HG03280 (cell line): ENCODE measurements around the gene GULP1.

Experiments
- ATAC-seq: cut with Tn5 transposase; IDR thresholded peaks from one replicate; pipeline ENCODE4 v1.9.1; 2021; ENCODE audit warnings: mild to moderate bottlenecking, moderate library complexity; ENCODE audit not compliant: unreplicated experiment

The GULP1 gene

DNA sequence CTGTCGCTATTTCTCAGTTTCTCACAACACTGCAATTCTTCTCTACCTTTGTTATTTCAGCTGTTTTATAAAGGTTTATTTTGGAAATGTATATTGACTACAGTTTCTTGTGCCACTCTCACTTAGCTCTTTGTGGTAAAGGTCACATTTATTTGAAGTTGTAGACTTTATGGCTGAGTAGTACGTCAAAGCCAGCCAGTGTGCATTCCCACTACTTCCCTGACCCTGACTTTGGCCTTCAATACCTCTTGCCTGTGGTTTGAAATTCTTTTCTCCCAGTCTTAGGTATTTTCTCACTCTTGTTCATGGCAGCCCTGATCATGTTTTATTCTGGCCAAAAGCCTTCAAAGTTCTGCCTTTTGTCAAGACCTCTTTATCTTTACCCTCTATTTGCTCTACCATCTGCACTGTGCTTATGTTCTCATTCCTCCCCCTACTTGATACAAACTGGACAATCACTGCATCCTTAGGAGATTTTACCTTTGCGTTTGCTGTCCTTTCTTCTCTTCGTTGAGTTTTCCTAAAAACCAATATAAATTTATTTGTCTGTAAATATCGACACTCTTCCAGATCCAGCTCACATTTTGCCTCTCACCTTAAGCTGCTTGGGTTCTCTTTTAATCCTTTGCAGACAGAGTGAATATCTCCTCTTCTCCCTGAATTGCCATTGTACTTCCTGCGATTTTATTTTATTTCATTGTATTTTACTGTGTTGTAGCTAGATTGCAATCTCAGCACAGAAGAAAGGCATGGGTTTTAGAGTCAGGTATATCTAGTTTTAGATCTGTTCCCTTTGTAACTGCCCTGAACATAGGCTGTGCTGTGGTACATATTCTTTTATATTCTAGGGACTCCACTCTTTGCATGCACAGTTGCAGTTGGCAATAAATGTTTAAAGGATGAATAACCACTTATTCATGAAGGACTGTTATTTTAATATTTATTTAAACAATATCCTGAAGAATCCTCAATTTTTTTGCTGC is 31.2 kb downstream of the GULP1 start:
- no peak for ATAC-seq

DNA sequence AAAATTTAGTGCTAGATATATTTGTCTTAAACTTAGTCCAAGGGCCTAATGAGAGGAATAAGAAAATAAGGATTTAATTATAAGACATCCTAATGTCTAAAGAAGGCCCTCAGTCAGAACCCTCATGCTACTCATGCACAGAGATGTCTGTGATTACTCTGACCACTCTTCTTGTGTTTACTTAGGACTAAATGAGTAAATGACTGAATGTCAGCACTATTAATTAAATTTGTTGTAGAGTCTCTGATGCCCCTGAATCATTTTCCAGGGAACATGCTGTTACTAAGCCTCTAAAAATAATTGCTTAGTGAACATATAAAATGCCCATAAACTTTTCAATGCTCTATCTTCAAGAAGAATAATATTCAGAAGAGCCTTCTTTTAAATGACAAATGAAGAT is 32.4 kb downstream of the GULP1 start:
- ATAC-seq, result no peak

DNA sequence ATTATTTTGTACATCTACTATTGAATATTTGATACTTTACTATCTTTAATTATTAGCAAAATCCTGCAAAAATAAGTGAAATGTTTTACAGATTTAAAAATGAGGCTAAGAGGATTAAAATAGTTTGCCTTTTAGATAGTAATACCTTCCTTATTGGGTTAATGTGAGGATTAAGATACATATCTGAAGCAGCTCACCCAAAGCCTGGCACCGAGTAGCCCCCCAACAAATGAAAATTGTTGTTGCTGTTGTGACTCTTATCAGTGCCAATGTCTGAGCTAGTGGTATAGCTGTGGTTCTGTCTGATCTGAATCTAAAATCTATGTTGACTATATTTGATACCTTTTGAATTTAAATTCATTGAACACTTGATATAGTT is 34.6 kb downstream of the GULP1 start:
- no peak for ATAC-seq

DNA sequence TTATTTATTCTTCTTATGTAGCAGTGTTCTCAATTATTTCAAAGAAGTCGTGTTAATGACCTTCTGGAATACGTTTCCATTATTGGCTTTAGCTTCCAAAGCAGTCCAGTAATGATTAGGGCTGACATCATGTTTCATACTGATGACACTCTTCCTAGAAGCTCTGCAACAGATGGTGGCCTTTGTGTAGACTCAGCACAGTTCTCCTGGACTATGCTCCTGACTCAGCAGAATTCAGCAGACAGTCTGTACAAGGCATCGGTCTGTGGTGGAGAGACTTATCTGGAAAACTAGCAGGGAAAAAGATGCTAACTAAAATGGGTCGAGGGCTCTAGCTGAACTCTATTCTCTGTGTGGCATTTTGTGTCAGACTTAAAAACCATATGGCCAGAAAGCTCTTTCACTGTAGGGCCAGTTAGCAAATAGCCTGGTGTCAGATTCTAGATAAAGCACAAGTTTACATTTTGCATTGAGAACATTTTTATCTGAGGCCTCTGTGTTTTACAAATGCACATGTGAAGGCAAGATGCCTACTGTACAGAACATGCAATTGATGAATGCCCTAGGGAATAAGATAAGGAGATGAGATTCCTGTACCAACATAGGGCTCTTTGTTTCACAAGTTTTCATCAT is 35.1 kb downstream of the GULP1 start:
- ATAC-seq, result no peak

DNA sequence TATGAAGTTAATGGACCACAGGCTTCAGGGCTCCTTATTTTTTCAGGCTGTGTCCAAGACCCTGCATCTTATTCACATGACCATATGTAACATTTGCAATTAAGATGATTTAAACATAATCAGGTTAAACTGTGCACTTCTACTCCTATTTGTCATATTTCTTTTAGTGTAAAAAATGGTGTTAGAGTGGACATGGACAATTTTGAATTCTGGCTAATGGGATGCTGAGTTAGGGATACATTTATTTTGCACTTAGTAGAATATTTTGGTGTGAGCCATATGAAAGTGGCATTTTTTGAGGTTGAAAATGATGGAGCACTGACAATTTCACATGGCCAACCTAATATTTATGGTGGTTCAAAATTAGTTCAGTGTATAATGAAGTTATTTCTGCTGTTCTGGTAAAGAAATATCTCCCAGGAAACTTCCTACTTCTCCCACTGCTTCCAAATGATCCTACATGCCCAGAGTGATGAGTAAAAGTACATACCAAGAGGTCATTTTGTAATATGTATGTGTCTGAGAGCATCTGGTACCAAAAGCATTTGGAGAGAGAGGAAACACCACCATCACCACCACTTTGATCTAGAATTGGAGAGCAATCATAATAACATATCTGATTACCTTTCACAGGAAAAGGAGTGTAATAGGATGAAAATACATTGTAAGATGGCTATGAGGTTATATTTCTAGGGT is 36.0 kb downstream of the GULP1 start:
- no peak for ATAC-seq

DNA sequence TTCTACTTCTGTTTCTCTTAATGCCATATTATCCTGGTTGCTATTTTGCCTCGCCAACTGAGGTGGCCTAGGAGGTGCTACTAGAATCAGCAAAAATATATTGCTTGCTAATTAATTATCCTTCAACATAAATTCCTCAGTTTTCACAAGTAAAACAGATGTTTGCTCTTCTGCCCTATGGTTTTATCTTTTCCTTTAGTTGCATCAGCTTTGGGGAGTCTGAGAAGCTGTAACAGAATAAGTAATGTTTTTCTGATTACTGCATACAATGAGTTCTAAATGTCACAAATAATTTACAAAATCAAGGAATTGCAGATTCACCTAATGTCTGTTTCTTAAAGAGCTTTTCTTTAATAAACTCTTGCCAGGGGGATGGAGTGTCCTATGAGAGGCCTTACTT is 36.7 kb downstream of the GULP1 start:
- ATAC-seq, result no peak

DNA sequence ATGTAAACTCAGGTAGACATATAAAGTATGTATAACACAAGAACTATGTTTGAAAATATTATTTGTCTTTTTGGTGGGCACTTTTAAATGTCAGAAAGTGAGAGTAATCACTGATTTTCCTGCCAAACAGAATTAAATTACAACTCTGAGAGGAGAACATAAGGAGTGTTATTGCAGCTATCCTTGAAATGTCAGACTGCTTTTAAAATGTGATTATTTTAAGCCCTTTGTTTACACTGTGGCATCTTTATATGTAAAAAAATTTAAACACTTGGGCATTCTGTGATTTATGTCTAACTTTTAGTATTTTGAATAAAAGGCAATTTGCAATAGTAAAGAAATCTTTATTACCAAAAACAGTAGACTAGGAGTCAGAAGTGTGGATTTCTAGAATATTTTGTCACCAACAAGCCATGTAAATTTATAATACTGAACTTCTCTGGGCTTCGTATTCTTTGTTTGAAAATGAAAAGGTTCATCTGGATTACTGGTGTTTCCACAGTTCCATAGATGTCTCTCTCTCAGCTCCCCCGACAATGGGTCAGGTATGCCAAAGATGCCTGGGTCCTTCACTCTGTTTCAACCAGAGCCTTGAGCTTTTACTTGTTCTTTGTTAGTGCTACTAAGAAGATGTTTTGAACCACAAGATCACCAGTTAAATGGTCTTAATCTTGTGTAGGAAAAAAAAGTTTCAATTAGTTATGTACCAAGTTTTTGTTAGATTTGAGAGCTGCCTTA is 38.8 kb downstream of the GULP1 start:
- ATAC-seq, result no peak

DNA sequence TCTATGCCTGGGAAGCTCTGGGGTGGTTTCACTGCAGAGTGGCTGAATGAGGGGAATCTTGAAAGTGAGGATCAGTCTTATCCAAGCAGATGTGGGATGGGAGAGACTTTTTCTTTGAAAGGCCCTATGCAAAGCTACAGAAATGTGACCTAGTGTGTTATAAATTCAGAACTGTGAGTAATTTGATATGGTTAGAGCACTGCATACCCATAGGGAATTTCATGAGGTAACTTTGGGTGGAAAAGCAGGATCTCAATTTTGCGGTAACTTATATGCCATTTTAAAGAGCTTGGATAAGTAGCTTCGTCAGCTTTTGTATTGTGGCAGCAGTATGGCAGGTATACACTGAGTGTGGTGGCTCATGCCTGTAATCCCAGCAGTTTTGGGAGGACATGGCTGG is 40.9 kb downstream of the GULP1 start:
- no peak for ATAC-seq

DNA sequence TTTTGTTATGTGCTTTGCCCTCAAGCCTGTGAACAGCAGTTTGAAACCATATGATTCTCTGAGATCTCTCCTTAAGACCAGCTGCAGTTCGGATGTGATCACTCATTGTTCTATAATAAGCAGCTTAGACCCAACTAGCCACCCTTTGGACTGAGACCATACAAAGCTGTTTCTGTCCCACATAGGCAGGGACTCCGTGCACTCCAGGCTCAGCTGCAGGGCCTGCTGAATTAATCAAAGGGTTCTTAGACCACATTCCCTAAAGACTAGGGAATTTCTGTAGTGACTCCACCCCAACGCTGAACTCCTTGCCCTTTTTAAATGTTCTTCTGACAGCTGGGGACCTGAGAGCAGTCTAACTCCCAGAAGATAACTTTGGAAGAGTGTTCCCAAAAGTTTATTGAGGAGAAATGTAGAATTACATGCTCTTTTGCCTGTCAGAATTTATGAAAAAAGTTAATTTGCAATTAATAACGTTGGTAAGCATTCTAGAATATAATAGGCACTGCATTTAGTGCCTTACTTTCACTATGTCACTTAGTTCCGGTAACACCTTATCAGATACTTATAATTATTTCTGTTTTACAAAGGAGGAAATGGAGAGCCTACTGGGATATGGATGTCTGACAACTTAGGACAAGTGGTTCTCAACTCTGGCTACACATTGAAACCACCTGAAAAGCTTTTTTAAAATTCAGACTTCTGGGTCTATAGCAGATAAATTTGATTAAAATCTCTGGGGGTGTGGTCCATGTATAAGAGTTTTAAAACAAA is 42.3 kb downstream of the GULP1 start:
- no peak for ATAC-seq

DNA sequence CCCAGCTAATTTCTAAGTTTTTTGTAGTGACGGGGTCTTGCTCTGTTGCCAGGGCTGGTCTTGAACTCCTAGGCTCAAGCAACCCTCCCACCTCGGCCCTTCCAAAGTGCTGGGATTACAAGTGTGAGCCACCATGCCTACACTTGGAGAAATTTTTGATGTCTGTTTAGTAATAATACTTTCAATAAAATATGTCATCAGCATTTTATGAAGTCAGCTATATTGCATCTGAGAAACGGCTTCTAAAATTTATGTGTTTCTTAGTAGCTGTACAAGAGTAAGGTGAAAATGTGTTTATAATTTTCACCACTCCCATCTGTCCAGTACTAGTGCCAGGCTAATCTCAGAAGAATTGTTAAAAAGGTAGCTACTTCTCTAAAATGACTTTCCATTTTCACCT is 46.8 kb downstream of the GULP1 start:
- ATAC-seq, result no peak

DNA sequence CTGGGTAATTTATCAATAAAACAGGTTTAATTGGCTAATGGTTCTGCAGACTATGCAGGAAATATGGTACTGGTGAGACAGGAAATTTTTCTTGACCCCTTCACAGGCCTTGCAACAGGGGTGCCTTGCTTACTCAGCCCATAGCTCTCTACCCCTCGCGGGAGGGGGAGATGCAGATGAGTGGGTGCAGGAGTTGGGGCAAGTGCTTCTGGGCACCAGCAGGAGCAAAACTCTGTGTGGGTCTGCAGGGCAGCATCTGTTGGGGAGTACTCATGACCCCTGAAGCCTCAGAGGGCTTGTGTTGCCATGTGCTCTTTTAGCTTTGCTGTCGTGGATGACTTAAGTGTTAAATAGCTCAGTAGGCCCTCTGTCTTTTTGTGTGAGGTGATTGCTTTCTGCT is 48.6 kb downstream of the GULP1 start:
- ATAC-seq, result no peak

DNA sequence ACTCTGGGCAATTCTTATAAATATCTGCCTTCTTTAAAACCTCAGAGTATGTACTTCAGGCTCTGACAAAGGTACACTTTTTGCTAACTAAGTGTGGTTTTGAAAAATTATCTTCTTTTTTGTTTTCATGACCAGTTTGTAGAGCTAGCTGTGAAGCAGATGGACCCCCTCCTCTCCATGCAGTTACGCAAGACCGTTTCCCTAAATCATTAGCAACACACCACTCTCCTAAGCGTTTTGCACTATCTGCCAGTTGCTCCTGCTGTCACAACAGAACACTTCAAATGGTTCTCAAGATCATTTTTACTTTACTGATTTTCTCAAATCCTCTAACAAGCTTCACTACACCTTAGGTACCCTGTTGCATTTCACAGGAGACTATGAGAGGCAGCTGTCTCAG is 53.3 kb downstream of the GULP1 start:
- no peak for ATAC-seq

DNA sequence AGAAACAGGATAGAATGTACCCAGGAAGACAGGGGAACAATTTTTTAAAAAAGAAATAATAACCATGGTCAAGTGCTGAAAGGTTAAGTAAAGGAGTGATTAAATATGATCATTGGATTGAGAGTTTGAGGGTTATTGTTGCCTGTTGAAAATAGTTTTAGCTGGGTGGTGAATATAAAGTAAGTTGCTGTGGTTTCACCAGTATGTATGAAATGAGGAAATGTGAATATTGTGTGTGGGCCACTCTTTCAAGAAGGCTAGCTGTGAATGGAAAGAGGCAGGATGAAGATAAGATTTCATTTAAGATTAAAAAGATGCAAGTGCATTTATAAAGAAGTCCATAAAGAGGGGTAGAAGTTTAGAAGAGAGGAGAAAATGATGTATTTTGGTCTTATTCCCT is 53.8 kb downstream of the GULP1 start:
- ATAC-seq, result no peak

DNA sequence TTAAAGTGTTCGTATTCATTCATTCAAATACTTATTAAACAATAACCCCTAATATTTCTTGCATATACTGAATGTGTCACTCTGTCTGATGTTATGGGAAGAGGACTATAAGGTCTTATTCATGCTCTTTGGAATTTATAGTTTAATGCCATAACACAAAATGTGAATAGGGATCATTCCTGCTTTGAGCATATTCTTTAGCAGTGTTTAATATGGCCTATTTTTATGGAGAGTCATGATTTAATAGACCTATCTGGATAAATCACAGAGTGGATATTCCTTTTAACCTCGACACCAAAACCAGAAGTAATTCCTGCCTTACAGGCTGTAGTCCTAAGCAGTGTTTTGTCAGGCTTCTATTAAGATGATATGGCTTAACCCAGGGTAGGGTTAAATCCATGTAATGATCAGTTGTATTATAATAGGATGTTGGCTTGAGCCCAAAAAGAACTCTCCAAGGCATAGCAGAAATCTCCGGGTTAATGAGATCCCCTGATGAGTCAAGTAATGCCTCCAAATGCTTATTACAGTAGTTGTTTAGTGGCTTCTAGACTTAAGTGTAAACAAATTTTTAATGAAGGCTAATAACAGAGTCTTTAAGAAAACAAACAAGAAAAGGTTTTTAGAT is 54.3 kb downstream of the GULP1 start:
- no peak for ATAC-seq

DNA sequence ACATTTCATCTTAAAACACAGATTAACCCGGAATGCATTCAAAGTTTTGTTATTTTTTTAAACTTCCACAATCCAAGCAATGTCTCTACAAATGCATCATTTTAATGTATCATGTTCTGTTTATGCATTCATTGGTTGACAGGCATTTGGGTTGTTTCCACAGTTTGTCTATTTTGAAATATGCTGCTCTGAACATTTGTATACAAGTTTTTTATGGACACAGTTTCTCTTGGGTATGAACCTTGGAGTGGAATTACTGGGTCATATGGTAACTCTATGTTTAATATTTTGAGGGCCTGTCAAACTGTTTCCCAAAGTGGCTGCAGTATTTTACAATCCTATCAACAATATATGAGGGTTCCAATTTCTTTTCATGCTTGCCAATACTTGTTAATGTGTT is 57.3 kb downstream of the GULP1 start:
- ATAC-seq, result no peak

DNA sequence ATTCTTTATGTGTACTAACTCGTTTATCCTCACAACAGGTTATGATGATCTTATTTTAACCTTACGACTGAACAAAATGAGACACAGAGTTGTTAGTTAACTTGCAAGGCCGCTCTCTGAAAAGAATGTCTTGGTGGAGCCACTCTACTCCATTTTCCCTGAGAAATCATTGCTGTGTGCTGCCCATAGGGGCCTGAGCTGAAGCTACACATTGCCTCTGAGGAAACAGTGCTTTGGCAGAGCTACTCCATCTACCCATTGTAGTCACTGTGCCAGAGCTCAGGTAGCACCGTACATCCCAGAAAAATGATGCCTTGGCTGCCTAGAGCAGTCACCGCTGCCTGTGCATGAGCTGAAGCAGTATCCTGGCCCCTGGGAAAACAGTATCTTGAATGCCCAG is 61.6 kb downstream of the GULP1 start:
- no peak for ATAC-seq

DNA sequence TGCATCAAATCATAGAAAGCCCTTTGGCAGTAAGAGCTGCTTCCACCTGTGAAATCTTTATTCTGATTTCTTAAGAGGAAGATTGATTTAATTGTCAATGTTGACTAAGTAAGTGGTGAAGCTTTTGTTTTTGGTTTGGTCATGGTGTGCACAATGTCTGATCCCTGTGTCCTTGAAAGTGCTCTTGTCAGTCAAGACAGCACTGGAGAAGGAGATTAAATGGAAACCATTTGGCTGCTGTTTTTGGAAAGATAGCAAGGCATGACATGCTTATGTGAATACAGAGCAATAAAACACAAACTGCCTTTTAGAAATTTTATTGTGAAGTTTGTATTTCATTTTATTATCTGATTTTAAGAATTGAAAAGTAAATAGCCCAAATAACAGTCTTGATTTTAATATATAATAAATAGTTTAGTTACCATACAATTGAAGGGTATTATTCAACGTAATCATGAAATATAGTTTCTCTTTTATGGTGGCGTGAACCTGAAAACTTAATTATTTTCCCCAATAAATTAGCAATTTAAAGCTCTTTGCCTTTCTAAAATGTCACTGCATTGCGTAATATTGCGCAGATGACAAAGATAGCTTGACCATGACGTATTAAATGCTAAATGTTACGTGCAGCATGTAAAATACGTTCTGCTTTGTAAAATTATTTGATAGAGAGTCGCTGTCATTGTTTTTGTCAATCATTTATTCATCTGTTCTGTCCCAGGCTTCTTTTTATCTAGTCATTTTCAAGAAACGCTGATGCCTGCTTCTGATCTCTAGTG is 69.0 kb downstream of the GULP1 start:
- ATAC-seq, result no peak

DNA sequence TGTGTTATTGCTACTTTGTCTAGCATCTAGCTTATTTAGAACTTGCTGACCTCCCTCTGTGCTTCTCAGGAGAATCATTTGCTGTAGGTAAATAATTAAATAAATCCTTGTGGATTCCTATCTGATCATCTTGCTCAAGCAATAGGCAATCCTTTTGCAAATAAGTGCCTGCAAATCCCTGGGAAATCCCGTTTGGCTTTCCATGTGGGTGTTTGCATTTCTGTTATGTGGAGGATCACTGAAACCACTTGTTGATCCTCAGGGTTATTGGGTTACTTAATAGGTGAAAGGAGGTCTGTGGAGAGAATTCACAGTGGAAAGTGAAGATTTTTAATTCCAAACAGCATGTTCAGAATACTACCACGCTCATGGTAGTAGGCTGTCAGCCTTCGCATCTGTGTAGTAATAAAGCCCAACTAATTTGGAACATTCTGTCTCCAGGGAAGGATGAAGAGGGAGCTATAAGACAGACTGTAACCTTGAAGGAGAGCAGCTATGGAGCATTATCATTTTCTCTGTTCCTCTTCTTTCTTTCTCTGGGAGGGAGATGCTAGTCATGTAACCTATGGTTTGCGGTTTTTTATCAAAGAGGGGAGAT is 72.5 kb downstream of the GULP1 start:
- ATAC-seq, result no peak
